Stimulated activated naive B cell treated with anti-CD40 and anti-IgM and Interleukin-4, amounts not matched to agents 10 μg/mL and 1 μg/mL and 100 μg/mL, for 72 hours (primary cell): Measurements from ENCODE around the gene SHC3.

ENCODE experiments used
- ATAC-seq, 2 donors: fragments of 150-1000 bp; cut with Tn5 transposase; replicated peaks; 2 replicates each; pipeline ENCODE4 v1.10.0; 2021; ENCODE audit warnings: moderate library complexity in 1 of 2
- DNase-seq: peaks from one replicate; pipeline ENCODE4 v3.0.0; 2021
- H3K27ac Mint-ChIP-seq: one replicate; pipeline ENCODE4 v1.8.0; 2022; ENCODE audit warnings: mild to moderate bottlenecking, mixed read lengths
- H3K27me3 Mint-ChIP-seq, 2 donors: one replicate each; pipeline ENCODE4 v1.8.0; 2022; ENCODE audit warnings: mixed read lengths in 2 of 2
- H3K36me3 Mint-ChIP-seq, 2 donors: one replicate each; pipeline ENCODE4 v1.8.0; 2022; ENCODE audit warnings: mixed read lengths in 2 of 2, mild to moderate bottlenecking in 1 of 2
- H3K4me1 Mint-ChIP-seq, 2 donors: one replicate each; pipeline ENCODE4 v1.8.0; 2022; ENCODE audit warnings: mixed read lengths in 2 of 2, mild to moderate bottlenecking in 1 of 2
- H3K4me3 Mint-ChIP-seq, 2 donors: one replicate each; pipeline ENCODE4 v1.8.0; 2022; ENCODE audit warnings: mild to moderate bottlenecking in 2 of 2, mixed read lengths in 2 of 2, moderate library complexity in 1 of 2
- H3K9me3 Mint-ChIP-seq, 2 donors: one replicate each; pipeline ENCODE4 v1.8.0; 2022; ENCODE audit warnings: mixed read lengths in 2 of 2, mild to moderate bottlenecking in 1 of 2

Gene SHC3

GRCh38 chr9:88994469-88995199, 184.0 kb downstream of the SHC3 start:
- H3K9me3 Mint-ChIP-seq: no peaks in the 10 kb centered on the region
- ATAC-seq (no peak), DNase-seq (no peak)
- H3K4me1 Mint-ChIP-seq: peaks cover 5 to 21% of the 10 kb centered on the region in 2 donors
- no peak overlapping the region for H3K27ac Mint-ChIP-seq
- no peak overlapping the region for H3K4me3 Mint-ChIP-seq
- H3K27me3 Mint-ChIP-seq: peaks cover 45 to 61% of the 10 kb centered on the region in 2 donors
- no peaks in the 10 kb centered on the region for H3K36me3 Mint-ChIP-seq

- Mint-ChIP-seq H3K36me3 (no peaks in the 10 kb centered on the region), H3K9me3 (no peaks in the 10 kb centered on the region), H3K4me3 (no peak overlapping the region), H3K27ac (no peak overlapping the region), H3K27me3 (peaks cover 45 to 67% of the 10 kb centered on the region in 2 donors), H3K4me1 (peaks cover 12 to 28% of the 10 kb centered on the region in 2 donors)
- DNase-seq (no peak), ATAC-seq (no peak)
Measured at GRCh38 chr9:88993871-88994460, 184.7 kb downstream of the SHC3 start.

DNA sequence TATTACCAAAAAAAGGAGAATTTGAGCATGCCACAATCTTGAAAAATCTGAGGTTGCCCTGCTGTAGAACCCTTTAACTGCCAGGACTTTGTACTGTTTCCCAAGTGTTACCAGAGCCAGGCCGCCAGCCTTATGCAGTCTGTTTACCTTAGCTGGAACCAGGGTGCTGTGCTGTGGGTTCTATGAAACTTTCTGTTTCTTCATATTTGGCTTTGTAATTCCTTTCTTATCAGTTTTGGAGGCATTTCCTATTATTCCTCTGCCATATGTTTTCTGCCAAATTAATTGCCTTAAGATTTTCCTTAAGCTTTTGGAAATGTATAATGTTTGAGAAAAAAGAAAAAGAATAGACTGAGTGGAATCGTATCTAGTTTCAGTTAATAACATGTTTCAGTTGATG, 185.3 kb downstream of the SHC3 start:
- H3K27ac Mint-ChIP-seq: no peak overlapping the region
- no peak overlapping the region for H3K4me3 Mint-ChIP-seq
- H3K9me3 Mint-ChIP-seq: no peaks in the 10 kb centered on the region
- H3K4me1 Mint-ChIP-seq: peaks cover 15 to 35% of the 10 kb centered on the region in 2 donors
- ATAC-seq (no peak), DNase-seq (no peak)
- no peaks in the 10 kb centered on the region for H3K36me3 Mint-ChIP-seq
- peaks cover 49 to 73% of the 10 kb centered on the region in 2 donors for H3K27me3 Mint-ChIP-seq

GRCh38 chr9:88992556-88992955, 186.1 kb downstream of the SHC3 start:
- Mint-ChIP-seq H3K4me1 (peaks cover 15 to 36% of the 10 kb centered on the region in 2 donors), H3K9me3 (peaks cover 0 to under 1% of the 10 kb centered on the region in 2 donors), H3K4me3 (peak overlapping the region in 1 of 2 donors; percentile 33), H3K27ac (no peak overlapping the region), H3K36me3 (peaks cover 0 to under 1% of the 10 kb centered on the region in 2 donors), H3K27me3 (peaks cover 52 to 75% of the 10 kb centered on the region in 2 donors)
- no peak for DNase-seq
- no peak for ATAC-seq

DNA sequence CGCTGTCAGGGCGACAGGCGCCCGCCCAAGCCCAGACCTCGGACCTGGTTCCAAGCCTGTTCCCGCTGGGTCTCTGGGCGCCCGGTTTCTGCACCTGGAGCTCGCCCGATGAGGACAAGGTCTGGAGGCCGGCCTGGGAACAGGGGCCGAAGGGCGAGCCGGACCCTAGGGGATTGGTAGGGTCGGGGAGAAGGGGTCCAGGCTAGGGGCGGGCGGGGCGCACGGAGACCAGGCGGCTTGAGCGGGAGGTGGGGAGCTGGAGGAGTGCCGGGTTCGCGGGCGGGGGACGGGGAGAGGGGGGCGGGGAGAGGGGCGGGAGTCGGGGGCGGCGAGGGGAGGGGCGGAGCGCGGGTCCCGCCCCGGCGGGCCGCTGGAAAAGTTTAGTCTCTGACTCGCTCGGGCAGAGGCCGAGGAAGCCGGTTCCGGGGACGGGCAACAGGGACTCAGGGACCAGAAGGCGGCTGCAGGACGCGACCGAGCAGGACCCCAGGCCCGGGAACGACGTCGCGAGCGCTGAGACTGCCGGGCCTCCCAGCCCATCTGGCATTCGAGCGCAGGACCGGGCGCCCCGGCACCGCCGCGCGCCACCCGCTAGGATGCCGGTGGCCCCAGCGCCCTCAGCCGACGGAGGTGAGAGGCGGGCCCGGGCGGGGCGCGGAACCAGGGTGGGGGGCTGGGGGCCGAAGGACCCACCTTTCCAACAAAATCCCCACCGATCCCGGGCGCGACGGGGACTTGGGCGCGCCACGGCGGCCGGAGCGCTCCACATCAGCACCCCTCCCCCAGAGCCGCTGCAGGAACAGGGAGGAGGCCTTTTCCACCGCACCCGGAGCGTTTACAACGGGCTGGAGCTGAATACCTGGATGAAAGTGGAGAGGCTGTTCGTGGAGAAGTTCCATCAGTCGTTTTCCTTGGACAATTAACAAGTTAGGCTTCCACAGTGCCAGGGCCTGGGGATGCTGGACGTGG, 187.3 kb downstream of the SHC3 start, which contains the start of gene S1PR3:
Gene S1PR3, plus strand, starts transcription at position 403 of the 969 bp plus-strand sequence. CDS start 9,733 bp downstream, outside the sequence.
- Mint-ChIP-seq H3K27ac (no peak within 1 kb of the TSS), H3K27me3 (peaks cover 58 to 86% of the 10 kb centered on the region in 2 donors)
- no peak for DNase-seq

GRCh38 chr9:88990729-88991065, 187.9 kb downstream of the SHC3 start:
- ATAC-seq: no peak
- Mint-ChIP-seq H3K4me3 (peak overlapping the region; percentile 39 to 77), H3K27ac (no peak overlapping the region), H3K27me3 (peaks cover 63 to 86% of the 10 kb centered on the region in 2 donors), H3K36me3 (peaks cover 0 to 3% of the 10 kb centered on the region in 2 donors), H3K9me3 (peaks cover 0 to 2% of the 10 kb centered on the region in 2 donors), H3K4me1 (peaks cover 15 to 36% of the 10 kb centered on the region in 2 donors)
- DNase-seq: no peak

More for the DNA sequence above, 187.3 kb downstream of the SHC3 start, which contains the start of gene S1PR3:
- H3K4me3 Mint-ChIP-seq: peak within 1 kb of the TSS; percentile 62 to 77
- peak; percentile 22 to 26 for ATAC-seq
- H3K36me3 Mint-ChIP-seq: peaks cover 0 to 3% of the 10 kb centered on the region in 2 donors
- peaks cover 15 to 36% of the 10 kb centered on the region in 2 donors for H3K4me1 Mint-ChIP-seq
- peaks cover 0 to 2% of the 10 kb centered on the region in 2 donors for H3K9me3 Mint-ChIP-seq

DNA sequence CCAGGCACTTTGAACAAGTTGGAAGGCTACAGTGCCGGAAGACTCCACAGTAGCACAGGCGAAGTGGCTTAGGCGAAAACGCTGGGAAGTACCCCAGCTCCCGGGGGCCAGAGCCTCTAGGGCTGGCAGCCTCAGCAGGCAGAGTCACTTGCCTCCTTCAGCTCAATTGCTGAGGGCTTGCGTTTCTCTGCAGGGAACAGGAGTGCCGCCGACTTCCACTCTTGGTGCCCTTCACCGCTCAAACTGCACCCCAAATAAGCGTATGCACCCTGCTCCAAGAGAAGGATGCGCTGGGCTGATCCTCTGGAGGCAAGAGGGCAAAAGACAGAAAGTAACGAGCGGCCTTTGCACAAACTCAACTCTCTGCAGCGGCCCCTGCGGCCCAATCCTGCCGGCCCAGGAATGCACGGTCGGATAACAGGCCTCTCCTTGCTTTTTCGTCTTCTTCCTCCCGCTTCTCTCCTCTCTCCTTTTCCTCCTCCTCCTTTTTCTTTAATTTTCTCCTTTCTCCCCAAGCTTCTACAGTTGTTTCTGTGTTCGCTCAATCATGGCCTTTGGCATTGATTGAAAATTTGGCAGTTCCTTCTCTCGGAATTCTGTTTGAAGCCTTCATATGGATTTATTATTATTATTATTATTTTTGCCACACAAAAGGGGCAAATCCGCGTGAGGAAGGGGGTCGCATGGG, 188.4 kb downstream of the SHC3 start:
- Mint-ChIP-seq H3K4me1 (peaks cover 15 to 36% of the 10 kb centered on the region in 2 donors), H3K9me3 (peaks cover 0 to 2% of the 10 kb centered on the region in 2 donors), H3K27me3 (peaks cover 63 to 87% of the 10 kb centered on the region in 2 donors), H3K27ac (no peak overlapping the region), H3K36me3 (peaks cover 0 to 3% of the 10 kb centered on the region in 2 donors), H3K4me3 (peak overlapping the region in 1 of 2 donors; percentile 39)
- no peak for DNase-seq
- ATAC-seq: no peak

DNA sequence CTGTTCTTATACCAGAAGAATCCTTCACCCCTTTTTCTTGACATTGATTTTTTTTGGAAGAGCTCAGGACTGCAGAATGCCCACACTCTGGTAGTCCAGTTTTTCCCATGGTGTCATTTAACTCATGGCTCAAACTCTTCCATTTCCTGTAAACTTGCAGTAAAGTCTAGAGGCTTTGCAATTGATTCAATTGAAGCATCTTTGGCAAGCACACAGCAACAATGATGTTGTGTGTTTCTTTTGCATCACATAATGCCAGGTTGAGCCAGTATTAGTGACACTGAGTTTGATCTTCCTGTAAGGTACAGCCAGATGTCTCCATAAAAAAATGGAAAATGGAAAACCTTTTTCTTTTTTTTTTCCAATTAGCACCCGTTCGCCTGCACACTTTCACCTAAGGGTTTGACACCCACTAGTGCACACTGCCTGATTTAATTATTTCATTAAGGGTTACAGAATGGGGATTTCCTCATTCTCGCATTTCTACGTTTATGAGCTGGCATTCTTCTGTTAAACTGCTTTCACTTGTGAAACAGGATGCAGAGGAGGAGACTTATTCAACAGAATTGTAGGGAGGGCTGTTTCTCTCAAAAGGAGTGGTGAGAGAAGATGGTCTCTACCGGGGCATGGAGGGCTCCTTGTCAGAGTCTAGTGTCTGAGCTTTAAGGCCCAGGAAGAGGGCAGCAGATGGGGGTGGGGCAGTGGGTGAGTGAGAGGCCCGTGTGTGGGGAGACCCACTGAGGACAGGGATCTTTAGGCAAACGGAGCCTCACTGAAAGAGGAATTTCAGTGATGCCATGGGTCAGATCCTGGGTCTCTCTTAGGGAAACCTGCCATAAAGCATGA, 189.6 kb downstream of the SHC3 start:
- Mint-ChIP-seq H3K9me3 (peaks cover 0 to 2% of the 10 kb centered on the region in 2 donors), H3K27me3 (peaks cover 56 to 87% of the 10 kb centered on the region in 2 donors), H3K4me1 (peaks cover 15 to 36% of the 10 kb centered on the region in 2 donors), H3K36me3 (peaks cover 0 to 3% of the 10 kb centered on the region in 2 donors), H3K4me3 (peak overlapping the region; percentile 61 to 69), H3K27ac (peak overlapping the region; percentile 15)
- DNase-seq (peak; percentile 8), ATAC-seq (peak; percentile 93 to 95)

DNA sequence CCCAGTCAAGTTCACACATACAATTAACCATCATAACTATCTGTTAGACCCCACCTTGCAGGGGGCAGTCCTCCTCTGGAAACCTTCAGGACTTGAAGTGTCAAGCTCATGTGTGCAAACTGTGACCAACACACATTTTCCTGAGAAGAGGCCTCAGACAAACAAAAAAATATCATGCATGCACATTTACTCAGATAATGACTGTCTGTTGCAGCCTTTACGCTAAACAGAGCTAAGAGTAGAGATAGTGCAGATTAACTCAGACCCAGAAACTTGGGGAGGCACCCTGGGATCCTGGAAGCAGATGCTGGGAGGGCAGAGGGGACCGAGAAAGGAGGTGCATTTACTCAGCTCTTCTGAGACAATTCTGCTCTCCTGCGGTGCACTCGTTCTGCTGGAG, 191.0 kb downstream of the SHC3 start:
- DNase-seq (no peak), ATAC-seq (no peak)
- Mint-ChIP-seq H3K27me3 (peaks cover 47 to 80% of the 10 kb centered on the region in 2 donors), H3K4me1 (peaks cover 15 to 36% of the 10 kb centered on the region in 2 donors), H3K9me3 (peaks cover 0 to 2% of the 10 kb centered on the region in 2 donors), H3K4me3 (no peak overlapping the region), H3K36me3 (peaks cover 0 to 3% of the 10 kb centered on the region in 2 donors), H3K27ac (no peak overlapping the region)

DNA sequence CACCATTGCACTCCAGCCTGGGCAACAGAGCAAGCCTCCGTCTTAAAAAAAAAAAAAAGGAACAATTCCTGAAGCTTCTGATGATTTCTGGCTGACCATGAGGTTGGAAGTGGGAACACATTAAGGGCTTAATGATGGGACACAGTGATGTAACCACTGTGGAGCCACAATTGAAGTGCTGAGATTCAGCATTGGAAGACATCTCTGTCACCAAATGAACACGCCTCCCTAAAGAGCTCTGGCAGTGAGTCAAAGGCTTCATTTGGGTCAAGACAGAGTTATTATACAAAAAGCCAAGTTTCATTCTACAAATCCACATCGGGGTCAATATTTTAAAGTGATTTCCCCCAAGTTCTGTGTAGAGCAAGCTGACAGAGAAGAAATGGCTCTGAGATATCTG, 191.8 kb downstream of the SHC3 start:
- no peak for ATAC-seq
- no peak overlapping the region for H3K4me3 Mint-ChIP-seq
- peaks cover 0 to 2% of the 10 kb centered on the region in 2 donors for H3K9me3 Mint-ChIP-seq
- no peak overlapping the region for H3K27ac Mint-ChIP-seq
- no peak for DNase-seq
- peaks cover 41 to 71% of the 10 kb centered on the region in 2 donors for H3K27me3 Mint-ChIP-seq
- H3K36me3 Mint-ChIP-seq: peaks cover 0 to 3% of the 10 kb centered on the region in 2 donors
- H3K4me1 Mint-ChIP-seq: peaks cover 14 to 29% of the 10 kb centered on the region in 2 donors

- peaks cover 38 to 61% of the 10 kb centered on the region in 2 donors for H3K27me3 Mint-ChIP-seq
- H3K27ac Mint-ChIP-seq: no peak overlapping the region
- no peak for DNase-seq
- peaks cover 0 to 3% of the 10 kb centered on the region in 2 donors for H3K36me3 Mint-ChIP-seq
- peaks cover 13 to 22% of the 10 kb centered on the region in 2 donors for H3K4me1 Mint-ChIP-seq
- ATAC-seq: no peak
- peaks cover 0 to 2% of the 10 kb centered on the region in 2 donors for H3K9me3 Mint-ChIP-seq
- no peak overlapping the region for H3K4me3 Mint-ChIP-seq
Measured at GRCh38 chr9:88985616-88986015, 193.0 kb downstream of the SHC3 start.

- H3K27me3 Mint-ChIP-seq: peaks cover 33 to 50% of the 10 kb centered on the region in 2 donors
- no peak overlapping the region for H3K27ac Mint-ChIP-seq
- H3K9me3 Mint-ChIP-seq: peaks cover 0 to 2% of the 10 kb centered on the region in 2 donors
Measured at GRCh38 chr9:88984543-88984883, 194.1 kb downstream of the SHC3 start.

More at GRCh38 chr9:88984543-88984883, 194.1 kb downstream of the SHC3 start:
- H3K36me3 Mint-ChIP-seq: peaks cover 0 to 3% of the 10 kb centered on the region in 2 donors
- H3K4me3 Mint-ChIP-seq: no peak overlapping the region
- ATAC-seq (no peak), DNase-seq (no peak)
- H3K4me1 Mint-ChIP-seq: peaks cover 9 to 13% of the 10 kb centered on the region in 2 donors
